Fibroblast of gingiva (primary cell): Measurements from ENCODE around the gene CLCA2.
A peak's percentile ranks its signal among the peaks of the same experiment; 100 is the strongest.

ENCODE experiments used
- DNase-seq: peaks from one replicate; pipeline ENCODE4 v3.0.0-alpha.2; 2011; ENCODE audit warnings: low read depth

CLCA2 gene

GRCh38 chr1:86429122-86429725 lies 5.3 kb downstream of the CLCA2 start:
- no peak for DNase-seq

- peak; percentile 95 for DNase-seq
These were observed 5.9 kb downstream of the CLCA2 start for GRCh38 chr1:86429835-86430234.

GRCh38 chr1:86430376-86430775 lies 6.4 kb downstream of the CLCA2 start:
- no peak for DNase-seq

DNA sequence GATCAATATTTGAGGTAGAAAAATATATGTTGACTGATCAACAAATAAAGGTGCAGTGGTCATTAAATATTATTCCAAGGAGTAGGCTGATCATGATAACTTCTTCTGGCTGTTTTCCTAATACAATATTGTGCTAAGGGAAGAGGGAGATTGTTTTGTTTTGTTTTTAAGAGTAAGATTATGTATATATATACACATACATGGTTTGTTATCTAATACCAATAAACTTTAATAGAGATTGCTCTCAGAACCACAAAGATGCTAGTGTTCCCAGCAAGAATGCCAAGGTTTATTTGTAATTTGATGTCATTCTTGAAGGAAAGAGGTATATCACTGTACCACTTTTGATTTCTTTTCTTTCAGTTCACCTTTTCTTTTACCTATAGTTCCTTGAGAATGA lies 10.1 kb downstream of the CLCA2 start:
- no peak for DNase-seq

DNA sequence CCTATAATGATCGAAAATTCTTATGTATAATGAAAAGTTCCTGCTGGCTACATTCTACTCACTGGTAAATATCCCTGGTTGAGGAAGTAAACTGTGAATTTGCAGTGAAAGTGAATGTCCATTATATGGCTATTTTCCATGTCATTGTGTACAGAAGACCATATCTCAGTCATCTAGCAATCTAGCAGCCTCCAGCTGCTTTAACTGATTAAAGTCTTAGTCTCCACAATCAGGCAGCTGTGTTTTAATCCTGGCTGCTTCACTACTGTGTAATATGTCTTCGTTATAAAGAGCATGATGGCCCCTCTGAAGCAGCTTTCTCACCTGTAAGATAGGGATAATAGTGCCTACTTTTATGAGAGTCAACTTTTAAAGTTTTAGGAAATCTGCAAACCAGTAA lies 11.4 kb downstream of the CLCA2 start:
- DNase-seq: no peak

- peak; percentile 38 for DNase-seq
These were observed 12.1 kb downstream of the CLCA2 start for GRCh38 chr1:86436041-86436440.

- no peak for DNase-seq
These were observed 17.6 kb downstream of the CLCA2 start for GRCh38 chr1:86441581-86441980.

- DNase-seq: no peak
These were observed 18.0 kb downstream of the CLCA2 start for GRCh38 chr1:86441997-86442396.

DNA sequence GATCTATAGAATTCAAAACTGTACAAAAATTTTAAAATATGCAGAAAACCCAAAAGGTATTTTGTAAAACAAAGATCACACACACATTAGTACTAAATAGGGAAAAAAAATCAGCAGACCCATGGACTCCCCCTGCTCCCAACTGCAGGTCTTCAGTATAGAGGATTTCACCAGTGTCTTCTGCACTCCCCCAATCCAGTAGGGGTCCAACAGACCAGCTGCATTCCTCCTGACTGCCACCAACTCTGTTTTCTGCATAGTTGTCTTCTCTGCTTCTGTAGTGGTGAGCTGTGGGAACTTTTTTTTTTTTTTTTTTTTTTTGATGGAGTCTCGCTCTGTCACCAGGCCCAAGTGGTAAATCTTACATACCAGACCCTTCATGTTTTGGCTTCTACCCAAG lies 21.9 kb downstream of the CLCA2 start:
- no peak for DNase-seq

- DNase-seq: no peak
These were observed 23.3 kb downstream of the CLCA2 start for GRCh38 chr1:86447198-86447790.

DNA sequence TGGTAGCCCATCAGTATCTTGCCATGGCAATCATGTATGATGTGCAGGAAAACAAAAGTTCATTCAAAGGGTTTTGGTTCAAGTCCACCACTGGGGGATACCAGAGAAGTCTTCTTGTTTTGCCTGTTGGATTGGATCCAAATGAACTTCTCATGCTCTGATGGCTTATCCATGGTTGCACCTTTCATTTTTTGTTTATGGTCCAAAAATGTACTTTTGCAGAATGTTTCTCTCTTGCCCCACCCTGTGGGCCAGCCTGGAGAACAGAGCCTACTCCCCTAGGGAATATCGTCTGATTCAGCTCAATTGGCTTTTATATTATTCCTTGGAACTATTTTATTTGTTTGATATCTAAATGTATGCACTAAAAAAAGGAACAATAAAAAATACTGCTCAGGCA lies 24.7 kb downstream of the CLCA2 start:
- no peak for DNase-seq

DNA sequence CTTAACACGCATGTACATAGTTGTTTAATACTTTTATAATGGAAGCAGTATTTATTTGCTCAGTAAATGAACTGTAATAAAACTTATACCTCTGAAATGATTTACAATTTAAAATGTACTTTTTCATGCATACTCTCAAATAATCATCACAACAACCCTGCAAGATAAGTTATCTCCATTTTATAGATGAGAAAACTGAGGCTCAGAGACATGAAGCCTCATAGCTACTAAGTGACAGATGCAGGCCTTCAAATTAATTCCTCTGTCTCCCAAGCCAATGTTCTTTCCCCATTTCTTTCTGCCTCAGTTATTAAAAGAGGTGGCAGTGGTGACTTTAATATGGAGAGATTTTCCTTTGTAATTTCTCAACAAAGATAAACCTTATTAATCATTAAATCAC lies 25.1 kb downstream of the CLCA2 start:
- no peak for DNase-seq

DNA sequence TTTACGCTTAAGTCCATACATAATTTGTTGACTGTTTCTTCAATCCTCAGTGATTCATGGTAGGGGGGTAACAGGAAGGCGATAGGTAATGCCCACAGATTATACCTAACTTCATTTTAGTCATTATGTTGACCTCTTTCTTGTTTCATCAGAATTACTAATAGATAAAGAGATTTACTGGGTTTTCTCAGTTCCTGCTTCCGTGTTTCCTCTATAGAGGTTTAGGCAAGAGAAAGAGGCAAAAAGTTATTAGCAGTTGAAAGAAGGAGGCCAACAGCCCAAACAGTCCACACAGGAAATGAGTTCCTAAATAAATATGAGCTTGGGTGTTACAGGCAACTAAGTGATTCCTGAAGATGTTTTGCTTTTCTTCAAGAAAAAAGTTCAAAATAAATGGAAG lies 26.9 kb downstream of the CLCA2 start:
- DNase-seq: no peak

DNA sequence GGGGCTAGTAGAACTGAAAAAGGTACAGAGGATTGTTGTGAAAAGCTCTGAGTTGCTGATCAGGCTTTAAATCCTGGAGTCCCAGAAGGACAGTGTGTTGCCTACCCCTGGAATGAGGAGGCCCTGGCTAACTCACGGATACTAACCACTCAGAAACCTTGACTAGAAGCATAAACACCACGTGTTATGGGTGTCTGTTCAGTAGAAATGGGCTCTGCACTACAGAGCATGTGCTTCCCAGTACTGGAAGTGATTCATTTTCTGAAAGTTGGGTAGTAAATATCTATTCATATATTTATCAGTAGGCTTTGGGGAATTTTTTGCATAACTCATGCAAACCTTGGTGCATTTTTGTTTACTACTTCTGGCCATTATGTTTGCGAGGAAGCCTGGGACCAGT lies 29.7 kb downstream of the CLCA2 start:
- no peak for DNase-seq

GRCh38 chr1:86455073-86455472 lies 31.1 kb downstream of the CLCA2 start:
- DNase-seq: no peak

DNA sequence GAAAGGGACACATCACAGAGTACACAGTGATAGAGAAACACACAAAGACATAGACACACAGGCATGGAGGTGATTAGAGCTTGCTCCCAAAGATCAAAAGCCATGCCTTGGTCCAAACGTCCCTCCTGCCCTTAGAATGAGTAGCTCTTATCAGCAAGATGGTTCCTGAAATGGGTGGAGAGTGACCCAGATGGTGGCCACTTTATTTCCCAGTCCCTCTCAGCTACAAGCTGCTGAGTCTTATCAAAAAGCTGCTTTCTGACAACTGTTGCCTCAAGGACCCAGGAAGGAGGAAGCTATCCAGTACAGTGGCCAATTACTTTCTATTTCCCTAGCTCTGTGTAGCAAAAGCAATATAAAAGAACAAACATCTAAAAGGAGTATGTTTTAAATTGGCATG lies 37.0 kb downstream of the CLCA2 start:
- no peak for DNase-seq

DNA sequence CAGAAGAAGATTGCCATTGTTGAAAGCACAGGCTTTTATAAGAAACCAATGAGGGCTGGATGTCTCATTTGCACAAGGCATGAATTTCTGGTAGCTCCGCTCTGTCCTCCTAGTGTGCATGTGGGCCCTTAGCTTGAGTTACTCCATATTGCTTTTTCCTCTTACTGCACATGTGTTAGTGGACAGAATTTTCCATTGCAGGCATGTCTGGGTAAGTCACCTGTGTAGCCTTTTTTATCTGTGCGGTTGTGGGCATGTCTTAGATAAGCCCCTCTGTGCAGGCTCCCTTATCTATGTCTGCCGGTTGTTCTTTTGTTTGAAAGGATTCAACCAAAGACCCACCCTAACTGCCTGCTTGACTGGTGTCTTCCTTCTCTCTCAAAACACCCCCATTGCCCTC lies 37.5 kb downstream of the CLCA2 start:
- no peak for DNase-seq

GRCh38 chr1:86464819-86465218 lies 40.8 kb downstream of the CLCA2 start:
- DNase-seq: no peak

DNA sequence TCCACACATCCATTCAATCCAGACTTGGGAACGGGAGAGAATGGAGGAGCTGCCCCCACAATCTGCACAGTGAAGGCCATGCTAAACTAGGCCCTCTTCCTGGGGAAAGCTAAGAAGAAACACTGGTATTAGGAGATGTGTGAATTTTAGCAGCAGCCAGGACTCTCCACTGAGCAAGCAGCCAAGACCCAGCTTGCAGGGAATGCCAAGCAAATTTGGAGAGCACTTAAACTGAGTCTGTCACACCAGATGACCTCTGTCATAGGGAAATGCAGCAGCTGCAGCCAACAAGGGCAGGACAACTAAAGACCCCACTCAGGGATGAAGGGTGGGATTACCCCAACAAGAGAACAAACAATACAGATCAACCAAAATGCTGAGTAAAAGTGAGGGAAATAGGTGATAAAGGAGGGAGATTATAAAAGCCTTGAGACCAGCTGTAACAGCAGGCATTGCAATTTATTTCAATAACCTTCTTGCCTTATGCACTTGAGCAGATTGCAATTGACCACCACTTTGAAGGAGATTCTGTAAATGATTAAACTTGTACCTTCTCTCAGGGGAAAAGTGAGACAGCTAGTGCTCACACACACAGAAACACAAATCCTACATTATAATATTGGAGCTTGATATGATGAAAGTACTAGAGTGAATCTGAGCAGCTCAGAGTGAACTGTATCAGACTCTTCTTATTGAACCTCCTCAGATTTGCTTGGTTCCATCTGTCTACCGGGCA lies 42.3 kb downstream of the CLCA2 start:
- no peak for DNase-seq

DNA sequence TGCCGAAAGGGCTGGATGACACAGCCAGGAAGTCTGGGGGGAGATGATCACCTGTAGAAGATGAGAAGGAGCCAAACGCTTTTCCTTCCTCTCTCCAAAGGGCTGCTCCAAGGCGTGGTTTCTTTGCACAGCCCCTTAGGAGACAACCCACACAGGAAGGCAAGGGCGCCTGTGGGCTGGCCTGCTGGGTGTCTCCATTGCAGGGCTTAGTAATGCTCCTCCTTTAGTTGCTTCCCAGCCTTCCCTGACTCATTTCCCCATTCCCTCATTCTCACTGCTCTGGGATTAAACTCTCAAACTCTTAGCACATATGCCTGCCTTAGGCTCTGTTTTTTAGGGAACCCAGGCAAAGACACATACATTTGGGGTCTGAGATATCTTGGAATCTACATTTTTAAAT lies 43.0 kb downstream of the CLCA2 start:
- DNase-seq: no peak

DNA sequence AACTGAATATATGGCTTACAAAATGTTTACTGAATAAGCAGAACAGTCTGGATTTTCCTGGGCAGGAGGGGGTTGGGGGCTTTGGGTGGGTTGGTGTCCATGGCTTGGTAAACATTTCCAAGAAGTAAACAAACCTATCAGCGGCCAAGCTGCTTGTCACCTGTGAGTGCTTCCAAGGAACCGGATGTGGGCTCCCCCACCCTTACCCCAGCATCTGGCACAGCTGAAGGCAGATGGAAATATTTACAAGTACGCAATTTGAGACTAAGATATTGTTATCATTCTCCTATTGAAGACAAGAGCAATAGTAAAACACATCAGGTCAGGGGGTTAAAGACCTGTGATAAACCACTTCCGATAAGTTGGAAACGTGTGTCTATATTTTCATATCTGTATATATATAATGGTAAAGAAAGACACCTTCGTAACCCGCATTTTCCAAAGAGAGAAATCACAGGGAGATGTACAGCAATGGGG lies 44.6 kb downstream of the CLCA2 start, which contains the start of gene CLCA1:
TSS of gene CLCA1 (plus strand) at position 427 of the 477 bp plus-strand sequence. CDS start at position 472, 45 bp downstream.
- no peak for DNase-seq

- DNase-seq: no peak
These were observed 46.9 kb downstream of the CLCA2 start for GRCh38 chr1:86470859-86471258.

GRCh38 chr1:86471291-86471690 lies 47.3 kb downstream of the CLCA2 start:
- DNase-seq: peak; percentile 13
